NB4 (cell line): ENCODE measurements around the gene SEMA4C.
A peak's percentile ranks its signal among the peaks of the same experiment; 100 is the strongest.

Experiments
- DNase-seq: peaks from one replicate; pipeline ENCODE4 v3.0.0; 2010; ENCODE audit warnings: low read depth
- H3K4me3 ChIP-seq: one replicate; pipeline ENCODE4 v1.5.1; 2011; ENCODE audit warnings: mild to moderate bottlenecking, low read depth, low read length, moderate library complexity
- MYC ChIP-seq: IDR thresholded peaks from 2 replicates; pipeline ENCODE4 v1.6.1; 2011; ENCODE audit warnings: low read depth, low read length
- POLR2A ChIP-seq: IDR thresholded peaks from 2 replicates; pipeline ENCODE4 v1.6.1; 2011; ENCODE audit warnings: mild to moderate bottlenecking; ENCODE audit not compliant: insufficient read length; ENCODE audit errors: extremely low read depth
- TF ChIP-seq, protein P1 (sequence below): IDR thresholded peaks from one replicate; pipeline ENCODE4 v1.5.1; 2012; ENCODE audit warnings: low read depth, low read length
- TF ChIP-seq, protein P2 (sequence below): IDR thresholded peaks from 2 replicates; pipeline ENCODE4 v1.6.1; 2011; ENCODE audit warnings: low read depth, low read length

Gene SEMA4C

DNA sequence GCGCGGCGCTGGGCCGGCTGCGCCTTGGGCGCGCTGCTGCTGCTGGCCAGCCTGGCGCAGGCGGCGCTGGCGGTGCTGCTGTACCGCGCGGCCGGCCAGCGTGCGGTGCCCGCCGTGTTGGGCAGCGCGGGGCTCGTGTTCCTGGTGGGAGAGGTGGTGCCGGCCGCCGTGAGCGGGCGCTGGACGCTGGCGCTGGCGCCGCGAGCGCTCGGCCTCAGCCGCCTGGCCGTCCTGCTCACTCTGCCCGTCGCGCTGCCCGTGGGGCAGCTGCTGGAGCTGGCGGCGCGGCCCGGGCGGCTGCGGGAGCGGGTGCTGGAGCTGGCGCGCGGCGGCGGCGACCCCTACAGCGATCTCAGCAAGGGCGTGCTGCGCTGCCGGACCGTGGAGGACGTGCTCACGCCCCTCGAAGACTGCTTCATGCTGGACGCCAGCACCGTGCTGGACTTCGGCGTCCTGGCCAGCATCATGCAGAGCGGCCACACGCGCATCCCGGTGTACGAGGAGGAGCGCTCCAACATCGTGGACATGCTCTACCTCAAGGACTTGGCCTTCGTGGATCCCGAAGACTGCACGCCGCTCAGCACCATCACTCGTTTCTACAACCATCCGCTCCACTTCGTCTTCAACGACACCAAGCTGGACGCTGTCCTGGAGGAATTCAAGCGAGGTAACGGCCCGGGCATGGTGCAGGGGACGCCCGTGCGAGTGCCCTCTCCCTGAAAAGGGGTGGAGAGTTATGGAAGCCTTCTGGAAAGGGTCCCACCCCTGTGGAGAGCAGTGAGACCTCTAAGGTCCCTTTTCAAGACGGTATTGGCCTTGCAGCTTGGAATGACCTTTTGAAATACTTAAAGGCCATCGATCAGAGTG lies 52.8 kb downstream of the SEMA4C start:
- peak; percentile 49 for DNase-seq
- TF ChIP-seq POLR2A: no peak
- TF ChIP-seq MYC: no peak
- TF ChIP-seq, protein P1, sequence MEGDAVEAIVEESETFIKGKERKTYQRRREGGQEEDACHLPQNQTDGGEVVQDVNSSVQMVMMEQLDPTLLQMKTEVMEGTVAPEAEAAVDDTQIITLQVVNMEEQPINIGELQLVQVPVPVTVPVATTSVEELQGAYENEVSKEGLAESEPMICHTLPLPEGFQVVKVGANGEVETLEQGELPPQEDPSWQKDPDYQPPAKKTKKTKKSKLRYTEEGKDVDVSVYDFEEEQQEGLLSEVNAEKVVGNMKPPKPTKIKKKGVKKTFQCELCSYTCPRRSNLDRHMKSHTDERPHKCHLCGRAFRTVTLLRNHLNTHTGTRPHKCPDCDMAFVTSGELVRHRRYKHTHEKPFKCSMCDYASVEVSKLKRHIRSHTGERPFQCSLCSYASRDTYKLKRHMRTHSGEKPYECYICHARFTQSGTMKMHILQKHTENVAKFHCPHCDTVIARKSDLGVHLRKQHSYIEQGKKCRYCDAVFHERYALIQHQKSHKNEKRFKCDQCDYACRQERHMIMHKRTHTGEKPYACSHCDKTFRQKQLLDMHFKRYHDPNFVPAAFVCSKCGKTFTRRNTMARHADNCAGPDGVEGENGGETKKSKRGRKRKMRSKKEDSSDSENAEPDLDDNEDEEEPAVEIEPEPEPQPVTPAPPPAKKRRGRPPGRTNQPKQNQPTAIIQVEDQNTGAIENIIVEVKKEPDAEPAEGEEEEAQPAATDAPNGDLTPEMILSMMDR: no peak
- TF ChIP-seq, protein P2, sequence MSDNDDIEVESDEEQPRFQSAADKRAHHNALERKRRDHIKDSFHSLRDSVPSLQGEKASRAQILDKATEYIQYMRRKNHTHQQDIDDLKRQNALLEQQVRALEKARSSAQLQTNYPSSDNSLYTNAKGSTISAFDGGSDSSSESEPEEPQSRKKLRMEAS: no peak

DNA sequence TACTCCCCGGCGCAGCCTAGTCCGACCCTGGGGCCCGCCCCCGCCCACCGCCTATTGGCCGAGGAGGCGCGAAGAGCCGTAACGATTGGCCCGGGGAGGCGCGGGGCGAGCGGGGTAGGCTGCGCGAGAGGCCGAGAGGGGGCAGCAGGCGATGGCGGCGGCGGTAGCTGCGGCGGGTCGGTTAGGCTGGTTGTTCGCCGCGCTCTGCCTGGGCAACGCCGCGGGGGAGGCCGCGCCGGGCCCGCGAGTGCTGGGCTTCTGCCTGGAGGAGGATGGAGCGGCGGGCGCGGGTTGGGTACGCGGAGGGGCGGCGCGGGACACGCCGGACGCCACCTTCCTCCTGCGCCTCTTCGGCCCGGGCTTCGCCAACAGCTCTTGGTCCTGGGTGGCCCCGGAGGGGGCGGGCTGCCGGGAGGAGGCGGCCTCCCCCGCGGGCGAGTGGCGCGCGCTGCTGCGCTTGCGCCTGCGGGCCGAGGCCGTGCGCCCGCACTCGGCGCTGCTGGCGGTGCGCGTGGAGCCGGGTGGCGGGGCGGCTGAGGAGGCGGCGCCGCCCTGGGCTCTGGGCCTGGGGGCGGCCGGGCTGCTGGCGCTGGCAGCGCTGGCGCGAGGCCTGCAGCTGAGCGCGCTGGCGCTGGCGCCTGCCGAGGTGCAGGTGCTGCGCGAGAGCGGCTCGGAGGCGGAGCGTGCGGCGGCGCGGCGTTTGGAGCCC lies 53.6 kb downstream of the SEMA4C start, which contains the start of gene CNNM3:
TSS of gene CNNM3 (plus strand) at position 142 of the 709 bp plus-strand sequence. CDS start at position 152, 10 bp downstream.
- peak; percentile 98 for DNase-seq
- TF ChIP-seq, protein P1: peak; percentile 26
- TF ChIP-seq, protein P2: no peak
- TF ChIP-seq MYC: peak; percentile 16
- TF ChIP-seq POLR2A: peak; percentile 70
- peak within 1 kb of the TSS; percentile 82 for H3K4me3 ChIP-seq

More for the DNA sequence above, 52.8 kb downstream of the SEMA4C start:
- H3K4me3 ChIP-seq: peak overlapping the region; percentile 82

DNA sequence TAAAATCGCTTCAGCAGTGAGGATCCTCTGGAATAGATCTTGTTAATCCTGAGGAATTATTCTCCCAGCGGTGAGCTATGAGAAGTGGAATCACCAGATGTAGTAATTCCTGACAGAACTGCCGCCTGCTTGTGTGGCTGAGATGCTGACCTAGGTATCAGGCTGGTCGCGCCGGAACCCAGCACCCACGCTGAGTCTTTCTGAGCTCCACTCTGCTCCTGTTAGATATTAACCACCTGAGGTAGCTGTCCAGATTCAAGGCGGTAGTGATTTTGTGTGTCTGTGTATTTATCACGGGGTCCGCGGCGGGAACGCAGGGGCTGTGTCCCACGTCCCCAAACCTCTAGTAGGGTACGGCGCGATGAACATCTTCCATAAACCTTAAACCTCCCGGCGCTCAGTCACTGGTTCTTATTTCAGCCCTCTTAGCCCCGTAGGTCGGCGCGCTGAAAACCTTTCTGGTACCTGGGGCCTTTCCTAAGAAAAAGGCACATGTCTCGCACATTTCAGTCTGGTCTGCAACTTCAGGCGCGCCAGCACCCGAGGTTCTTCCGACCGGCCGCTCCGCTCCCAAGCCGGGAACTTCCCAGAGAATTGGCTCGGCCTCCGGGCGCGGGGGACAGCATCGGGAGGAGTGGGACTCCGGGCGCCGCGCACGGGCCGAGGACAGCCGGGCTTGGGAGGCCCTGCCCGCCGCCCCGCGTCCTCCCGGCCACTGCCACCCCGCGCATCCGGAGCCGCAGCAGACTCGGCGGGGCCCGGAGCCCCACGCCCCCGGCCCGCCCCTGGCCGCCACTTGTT lies 54.4 kb downstream of the SEMA4C start:
- no peak for TF ChIP-seq POLR2A
- TF ChIP-seq, protein P2: peak; percentile 70; the same call in 1 of the 2 replicates
- peak; percentile 46; the same call in 1 of the 2 replicates for TF ChIP-seq MYC
- DNase-seq: no peak
- H3K4me3 ChIP-seq: peak overlapping the region; percentile 72

DNA sequence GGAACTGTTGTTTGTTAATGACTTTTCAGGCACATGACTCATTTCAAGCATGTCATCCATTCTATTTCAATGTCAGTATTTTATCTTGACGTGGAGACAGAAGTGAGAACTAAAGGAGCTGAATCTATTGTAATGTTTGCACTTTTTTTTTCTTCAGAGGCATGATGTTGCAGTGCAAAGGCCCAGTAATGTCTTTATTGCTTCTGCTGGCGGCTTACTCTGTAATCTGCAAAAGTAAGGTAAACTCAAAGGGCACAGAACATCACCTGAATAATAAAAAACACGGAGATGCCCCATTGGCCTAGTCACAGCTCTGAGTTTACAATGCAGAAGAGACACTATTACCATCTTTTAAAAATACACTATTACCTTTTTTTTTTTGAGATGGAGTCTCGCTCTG lies 56.2 kb downstream of the SEMA4C start:
- TF ChIP-seq, protein P1: no peak
- TF ChIP-seq, protein P2: no peak
- TF ChIP-seq POLR2A: no peak
- no peak for TF ChIP-seq MYC
- no peak overlapping the region for H3K4me3 ChIP-seq
- DNase-seq: no peak

DNA sequence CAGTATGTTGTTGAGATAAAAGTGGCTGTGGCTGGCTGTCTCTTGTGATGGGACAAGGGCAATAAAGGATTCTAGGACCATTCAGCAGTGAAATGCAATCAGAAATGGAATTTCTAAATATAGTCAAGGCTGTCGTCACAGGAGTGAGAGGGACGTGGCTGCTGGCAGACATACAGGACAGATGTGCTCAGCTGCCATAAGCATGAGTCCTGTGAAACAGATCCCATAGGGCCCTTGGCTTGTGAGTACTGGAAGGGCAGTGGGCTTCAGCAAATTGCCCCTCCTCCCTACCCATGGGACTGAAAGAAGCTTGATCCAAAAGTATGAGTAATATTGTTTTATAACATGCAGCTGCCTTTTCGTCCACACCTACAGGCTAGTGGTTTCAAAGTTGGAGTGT lies 58.0 kb downstream of the SEMA4C start:
- no peak overlapping the region for H3K4me3 ChIP-seq
- TF ChIP-seq POLR2A: no peak
- TF ChIP-seq, protein P1: no peak
- no peak for TF ChIP-seq MYC
- TF ChIP-seq, protein P2: no peak
- DNase-seq: no peak
